ENCODE data around the gene PHC3. TPM values are rescaled to one million over a fixed set of nuclear protein-coding genes. Genes with fewer than 3 reads are reported as not detected.

PHC3 gene
- total and polyA plus RNA-seq, 2 of the 13 experiments (the other 11 are each of a cell fraction or from before 2014, with no cell fraction given), result 24.1 to 49.0 TPM

GRCh38 chr3:170058127-170058526 lies 123.4 kb downstream of the PHC3 start (continued):
- no peak for TF ChIP-seq ZNF713 (CRISPR knock-in tag; IDR thresholded peaks at IDR 0.05)

GRCh38 chr3:170057550-170057949 lies 124.0 kb downstream of the PHC3 start:
- 0 out of 2 replicates have a peak, but pooled peaks cover 2% of the 10 kb centered on the region for H4K20me1 ChIP-seq (ENCODE audit: insufficient read depth, low read length)
- H3K79me2 ChIP-seq (ENCODE audit: insufficient read depth, low read length), result no peaks in the 10 kb centered on the region
- ChIA-PET POLR2A (no interaction called here), CTCF (ENCODE audit: low intra/inter-chr PET ratio, low total read pairs) (no interaction called here)
- TF ChIP-seq ELF4 (CRISPR knock-in tag; IDR thresholded peaks at IDR 0.05; ENCODE audit: borderline replicate concordance) (no peak), TFDP2 (CRISPR knock-in tag; IDR thresholded peaks at IDR 0.05) (no peak), ZMYM4 (CRISPR knock-in tag; IDR thresholded peaks at IDR 0.05) (no peak), PTBP1 (IDR thresholded peaks at IDR 0.05; ENCODE audit: low read depth, low read length, poor library complexity, severe bottlenecking) (no peak), SP4 (CRISPR knock-in tag; IDR thresholded peaks at IDR 0.05) (no peak), XBP1 (CRISPR knock-in tag; IDR thresholded peaks at IDR 0.05) (no peak), HOXA5 (CRISPR knock-in tag; IDR thresholded peaks at IDR 0.05) (no peak)
- intact Hi-C loops (cut with micrococcal nuclease; ENCODE audit: unreplicated experiment) (no loop called here), in situ Hi-C loops (cut with HindIII; ENCODE audit: extremely low pct_ligation_motif_present, low pct_unique_long_range_greater_than_20kb) (no loop called here)
- H3K36me3 ChIP-seq (replicated peaks in 1 of 2; ENCODE audit: control insufficient read depth in 1 of 2, insufficient read depth in 2 of 2, low read length in 2 of 2), result peaks cover 0 to 4% of the 10 kb centered on the region in 2 experiments; a peak in 3 of 5 replicates
- BruUV-seq (replicated peaks), result no TSS peak
- WGBS (ENCODE audit: low lambda C conversion rate), result 98% methylated on average over 3 of the region's 3 CpGs
- DNase-seq (ENCODE audit: low spot score), result no peak
- H3K4me3 ChIP-seq (replicated peaks in 1 of 3; ENCODE audit: insufficient read depth in 1 of 3, low read depth in 2 of 3, low read length in 3 of 3), result no peak overlapping the region
- no peaks in the 10 kb centered on the region for H3K4me1 ChIP-seq (ENCODE audit: insufficient read depth, low read length)
- H3K27me3 ChIP-seq (ENCODE audit: control insufficient read depth in 1 of 2, insufficient read depth in 2 of 2, low read length in 2 of 2), result no peaks in the 10 kb centered on the region
- no peak overlapping the region for H3K9ac ChIP-seq (ENCODE audit: insufficient read depth, low read depth, low read length)
- no peak overlapping the region for H3K27ac ChIP-seq (ENCODE audit: extremely low read length, insufficient read depth, low read length)
- H3K4me2 ChIP-seq (ENCODE audit: low read depth, low read length), result no peak overlapping the region
- FAIRE-seq, result no peak
- ATAC-seq, result no peak
- H2AFZ ChIP-seq (ENCODE audit: low read length), result no peak overlapping the region
- H3K9me3 ChIP-seq (ENCODE audit: low read length), result no peaks in the 10 kb centered on the region
